HG02973 (cell line): ENCODE data around the gene IFI6.
A peak's percentile ranks its signal among the peaks of the same experiment; 100 is the strongest.

Source experiments
- ATAC-seq: cut with Tn5 transposase; IDR thresholded peaks from one replicate; pipeline ENCODE4 v1.9.1; 2021; ENCODE audit warnings: moderate library complexity; ENCODE audit not compliant: unreplicated experiment

IFI6 gene

GRCh38 chr1:27676410-27676809 lies 4.4 kb upstream of the IFI6 start:
- ATAC-seq = no peak

GRCh38 chr1:27672750-27673112 lies 739 bp upstream of the IFI6 start:
- ATAC-seq = no peak

GRCh38 chr1:27669876-27670275 lies 2.1 kb downstream of the IFI6 start:
- no peak for ATAC-seq

GRCh38 chr1:27668808-27669723 lies 2.9 kb downstream of the IFI6 start:
- ATAC-seq = no peak

GRCh38 chr1:27668121-27668807 lies 3.7 kb downstream of the IFI6 start:
- no peak for ATAC-seq

GRCh38 chr1:27666791-27667254 lies 5.2 kb downstream of the IFI6 start:
- no peak for ATAC-seq

- ATAC-seq = no peak
Observed at GRCh38 chr1:27666294-27666693, 5.7 kb downstream of the IFI6 start.

- ATAC-seq = no peak
Observed at GRCh38 chr1:27665016-27665651, 6.9 kb downstream of the IFI6 start.

GRCh38 chr1:27664291-27664690 lies 7.7 kb downstream of the IFI6 start:
- ATAC-seq = no peak

- peak; percentile 28 for ATAC-seq
Observed at GRCh38 chr1:27662707-27663393, 9.1 kb downstream of the IFI6 start.

GRCh38 chr1:27662261-27662660 lies 9.7 kb downstream of the IFI6 start:
- ATAC-seq = no peak

GRCh38 chr1:27661412-27662075 lies 10.4 kb downstream of the IFI6 start:
- no peak for ATAC-seq

- ATAC-seq = no peak
Observed at GRCh38 chr1:27660300-27660835, 11.6 kb downstream of the IFI6 start.

- ATAC-seq = peak; percentile 61
Observed at GRCh38 chr1:27659497-27660299, 12.3 kb downstream of the IFI6 start.

GRCh38 chr1:27658951-27659496 lies 13.0 kb downstream of the IFI6 start:
- ATAC-seq = peak; percentile 8

- no peak for ATAC-seq
Observed at GRCh38 chr1:27656157-27656893, 15.7 kb downstream of the IFI6 start.

- no peak for ATAC-seq
Observed at GRCh38 chr1:27655151-27655937, 16.6 kb downstream of the IFI6 start.
